ENCODE results near the gene TSSC4. TPM values are rescaled to one million over a fixed set of nuclear protein-coding genes. Genes with fewer than 3 reads are reported as not detected.

TSSC4 gene
- total RNA-seq, 3 donors from 2014 or later (not counting 1 experiment from before 2014, with no cell fraction given) = 52.8 to 67.9 (median 59.3) TPM

GRCh38 chr11:2412323-2412722 is 11.8 kb downstream of the TSSC4 start:
- Histone ChIP-seq H3K27me3 (ENCODE audit: control insufficient read depth, insufficient read depth, low read length) (no peaks in the 10 kb centered on the region), H3K36me3 (ENCODE audit: control insufficient read depth, insufficient read depth, low read length) (no peaks in the 10 kb centered on the region), H3K9me3 (ENCODE audit: control insufficient read depth, insufficient read depth, low read length) (no peaks in the 10 kb centered on the region), H3K4me1 (ENCODE audit: control insufficient read depth, insufficient read depth, low read length) (no peaks in the 10 kb centered on the region), H3K4me3 (ENCODE audit: low read length) (no peak overlapping the region), H3K27ac (ENCODE audit: low read length) (no peak overlapping the region)
- Mint-ChIP-seq H3K27ac (no peak overlapping the region), H3K4me1 (no peaks in the 10 kb centered on the region), H3K36me3 (no peaks in the 10 kb centered on the region), H3K4me3 (no peak overlapping the region), H3K27me3 (ENCODE audit: low read depth in 2 of 2) (no peaks in the 10 kb centered on the region), H3K9me3 (no peaks in the 10 kb centered on the region)
- ATAC-seq (no peak), DNase-seq (no peak)
- intact Hi-C loops (cut with micrococcal nuclease) = no loop called here
- no peak for TF ChIP-seq CTCF (IDR thresholded peaks at IDR 0.05)
- 89% methylated on average over 6 of the region's 6 CpGs for WGBS (ENCODE audit: insufficient coverage)

GRCh38 chr11:2413742-2414579 is 13.4 kb downstream of the TSSC4 start:
- TF ChIP-seq CTCF (IDR thresholded peaks at IDR 0.05) = no peak
- Mint-ChIP-seq H3K9me3 (no peaks in the 10 kb centered on the region), H3K36me3 (no peaks in the 10 kb centered on the region), H3K27me3 (ENCODE audit: low read depth in 2 of 2) (no peaks in the 10 kb centered on the region), H3K4me1 (no peaks in the 10 kb centered on the region), H3K4me3 (no peak overlapping the region), H3K27ac (no peak overlapping the region)
- DNase-seq (no peak), ATAC-seq (no peak)
- Histone ChIP-seq H3K4me1 (ENCODE audit: control insufficient read depth, insufficient read depth, low read length) (no peaks in the 10 kb centered on the region), H3K27ac (ENCODE audit: low read length) (no peak overlapping the region), H3K36me3 (ENCODE audit: control insufficient read depth, insufficient read depth, low read length) (no peaks in the 10 kb centered on the region), H3K27me3 (ENCODE audit: control insufficient read depth, insufficient read depth, low read length) (no peaks in the 10 kb centered on the region), H3K9me3 (ENCODE audit: control insufficient read depth, insufficient read depth, low read length) (no peaks in the 10 kb centered on the region), H3K4me3 (ENCODE audit: low read length) (no peak overlapping the region)
- WGBS (ENCODE audit: insufficient coverage) = 88% methylated on average over 43 of the region's 43 CpGs
- intact Hi-C loops (cut with micrococcal nuclease) = no loop called here

GRCh38 chr11:2414616-2415015 is 14.1 kb downstream of the TSSC4 start:
- WGBS (ENCODE audit: insufficient coverage) = 92% methylated on average over 35 of the region's 35 CpGs

More at GRCh38 chr11:2414616-2415015, 14.1 kb downstream of the TSSC4 start:
- Histone ChIP-seq H3K9me3 (ENCODE audit: control insufficient read depth, insufficient read depth, low read length) (no peaks in the 10 kb centered on the region), H3K4me1 (ENCODE audit: control insufficient read depth, insufficient read depth, low read length) (peaks cover 2% of the 10 kb centered on the region), H3K27ac (ENCODE audit: low read length) (no peak overlapping the region), H3K4me3 (ENCODE audit: low read length) (no peak overlapping the region), H3K27me3 (ENCODE audit: control insufficient read depth, insufficient read depth, low read length) (no peaks in the 10 kb centered on the region), H3K36me3 (ENCODE audit: control insufficient read depth, insufficient read depth, low read length) (no peaks in the 10 kb centered on the region)
- H3K36me3 Mint-ChIP-seq = no peaks in the 10 kb centered on the region
- no peak overlapping the region for H3K4me3 Mint-ChIP-seq
- no peak for TF ChIP-seq CTCF (IDR thresholded peaks at IDR 0.05)
- ATAC-seq (no peak), DNase-seq (no peak)
- no peaks in the 10 kb centered on the region for H3K9me3 Mint-ChIP-seq
- no peaks in the 10 kb centered on the region for H3K27me3 Mint-ChIP-seq (ENCODE audit: low read depth in 2 of 2)
- peaks cover 0 to under 1% of the 10 kb centered on the region in 2 donors for H3K4me1 Mint-ChIP-seq
- H3K27ac Mint-ChIP-seq = no peak overlapping the region
- intact Hi-C loops (cut with micrococcal nuclease) = no loop called here

All from natural killer cell (primary cell).